HEK293 (cell line): Measurements from ENCODE around the gene PTPRK.
A peak's percentile ranks its signal among the peaks of the same experiment; 100 is the strongest.

Experiments
- CTCF ChIA-PET: fragments of 350-600 bp; formaldehyde crosslinking; extraction: SDS; loops from one replicate; lab custom pipeline; 2021; ENCODE audit warnings: antibody characterized with exemption; lab: Yijun Ruan, JAX
- POLR2A ChIA-PET: fragments of 300-600 bp; formaldehyde crosslinking; extraction: SDS; loops from one replicate; lab custom pipeline; 2020; ENCODE audit warnings: antibody characterized with exemption, inconsistent platforms; lab: Yijun Ruan, JAX
- H3K27ac ChIP-seq: fragments of 200-500 bp; sonication (Bioruptor generic); 2 replicates; pipeline ENCODE4 v1.5.1; 2014; ENCODE audit warnings: low read depth, low read length, control low read depth, inconsistent platforms; ENCODE audit errors: extremely low read depth
- H3K36me3 ChIP-seq, 2 experiments: fragments of 200-500 bp in 1 of 2; sonication (Bioruptor generic) in 1 of 2; 1 replicate in 1 of 2; 2 replicates in 1 of 2; pipeline ENCODE4 v1.5.1; 2014 to 2017; ENCODE audit warnings: inconsistent platforms in 2 of 2, low read length in 2 of 2; ENCODE audit not compliant: control insufficient read depth in 2 of 2, insufficient read depth in 1 of 2
- H3K4me1 ChIP-seq: fragments of 200-500 bp; sonication (Bioruptor generic); 2 replicates; pipeline ENCODE4 v1.5.1; 2014; ENCODE audit warnings: mild to moderate bottlenecking, low read length, inconsistent platforms; ENCODE audit not compliant: control insufficient read depth, insufficient read depth
- H3K4me3 ChIP-seq: 2 replicates; pipeline ENCODE4 v1.5.1; 2011; ENCODE audit warnings: low read depth, mild to moderate bottlenecking, control low read depth, low read length, moderate library complexity
- H3K9me3 ChIP-seq: fragments of 200-500 bp; sonication (Bioruptor generic); 2 replicates; pipeline ENCODE4 v1.5.1; 2014; ENCODE audit warnings: low read depth, low read length, inconsistent platforms; ENCODE audit not compliant: control insufficient read depth, insufficient read depth
- KLF8 ChIP-seq: fragments of 450-650 bp; formaldehyde crosslinking; IDR thresholded peaks from 2 replicates; pipeline ENCODE4 v1.5.1; 2016; ENCODE audit warnings: missing biosample characterization, missing genetic modification characterization
- OSR2 ChIP-seq: fragments of 450-650 bp; formaldehyde crosslinking; IDR thresholded peaks from 2 replicates; pipeline ENCODE4 v1.5.1; 2016; ENCODE audit warnings: missing biosample characterization, missing genetic modification characterization
- PRDM1 ChIP-seq: fragments of 450-650 bp; formaldehyde crosslinking; IDR thresholded peaks from 2 replicates; pipeline ENCODE4; 2016; ENCODE audit warnings: missing biosample characterization, missing genetic modification characterization
- PRDM10 ChIP-seq: fragments of 450-650 bp; formaldehyde crosslinking; IDR thresholded peaks from 2 replicates; pipeline ENCODE4 v1.5.1; 2016; ENCODE audit warnings: missing biosample characterization, missing genetic modification characterization
- TRIM28 ChIP-seq: IDR thresholded peaks from 2 replicates; pipeline ENCODE4 v1.6.1; 2011; ENCODE audit warnings: low read length, control low read depth, borderline replicate concordance
- ZBTB17 ChIP-seq: fragments of 450-650 bp; formaldehyde crosslinking; IDR thresholded peaks from 2 replicates; pipeline ENCODE4 v1.5.1; 2016; ENCODE audit warnings: missing biosample characterization, missing genetic modification characterization
- ZBTB44 ChIP-seq: fragments of 450-650 bp; IDR thresholded peaks from 2 replicates; pipeline ENCODE4 v1.5.1; 2018; ENCODE audit warnings: missing biosample characterization, mild to moderate bottlenecking, missing genetic modification characterization
- ZBTB6 ChIP-seq: fragments of 450-650 bp; formaldehyde crosslinking; IDR thresholded peaks from 2 replicates; pipeline ENCODE4 v1.5.1; 2017; ENCODE audit warnings: missing biosample characterization, missing genetic modification characterization
- ZNF2 ChIP-seq: fragments of 450-650 bp; formaldehyde crosslinking; IDR thresholded peaks from 2 replicates; pipeline ENCODE4 v1.5.1; 2016; ENCODE audit warnings: missing biosample characterization, missing genetic modification characterization
- ZNF366 ChIP-seq: fragments of 450-650 bp; formaldehyde crosslinking; conservative IDR thresholded peaks from 2 replicates; pipeline ENCODE4 v1.5.1; 2016; ENCODE audit warnings: missing biosample characterization, missing genetic modification characterization
- ZNF449 ChIP-seq: fragments of 450-650 bp; formaldehyde crosslinking; IDR thresholded peaks from 2 replicates; pipeline ENCODE4 v1.5.1; 2017; ENCODE audit warnings: missing biosample characterization, mild to moderate bottlenecking, missing genetic modification characterization, moderate library complexity
- ZNF501 ChIP-seq: fragments of 450-650 bp; formaldehyde crosslinking; IDR thresholded peaks from 2 replicates; pipeline ENCODE4 v1.5.1; 2016; ENCODE audit warnings: missing biosample characterization, missing genetic modification characterization
- ZNF548 ChIP-seq: fragments of 450-650 bp; formaldehyde crosslinking; IDR thresholded peaks from 2 replicates; pipeline ENCODE4 v1.5.1; 2016; ENCODE audit warnings: missing biosample characterization, missing genetic modification characterization

PTPRK gene

GRCh38 chr6:128519132-128519930 lies 1.1 kb downstream of the PTPRK start (continued):
- TF ChIP-seq KLF8, result no peak
- TF ChIP-seq ZNF548 (tag by site-specific recombination), result no peak

- TF ChIP-seq ZBTB44 (tag by site-specific recombination), result peak; percentile 80
- TF ChIP-seq ZNF2 (tag by site-specific recombination), result 0 out of 2 replicates have a peak, but pooled peaks have one; percentile 20
- 0 out of 2 replicates have a peak, but pooled peaks have one; percentile 42 for TF ChIP-seq TRIM28
- TF ChIP-seq OSR2 (tag by site-specific recombination), result no peak
- TF ChIP-seq PRDM1 (tag by site-specific recombination), result peak; percentile 29; the same call in 1 of the 2 replicates
- TF ChIP-seq ZBTB6, result peak; percentile 73; the same call in 1 of the 2 replicates
- 0 out of 2 replicates have a peak, but pooled peaks have one; percentile 14 for TF ChIP-seq ZNF449
- no peak for TF ChIP-seq ZNF501 (tag by site-specific recombination)
- TF ChIP-seq PRDM10 (tag by site-specific recombination), result peak; percentile 49; the same call in 1 of the 2 replicates
- TF ChIP-seq ZNF366 (tag by site-specific recombination), result peak; percentile 61; the same call in 1 of the 2 replicates
- peak; percentile 20 for TF ChIP-seq ZBTB17 (tag by site-specific recombination)
- no peaks in the 10 kb centered on the region for H3K9me3 ChIP-seq
- H3K36me3 ChIP-seq, result no peaks in the 10 kb centered on the region
- peaks cover 28% of the 10 kb centered on the region for H3K4me1 ChIP-seq
- H3K4me3 ChIP-seq, result peak overlapping the region; percentile 76
- POLR2A ChIA-PET, result interaction anchor here (1.0 to 1.9 kb wide), 3 partner anchors 10 to 179 kb away, joined by 3 to 4 read pairs (median 3); no protein-coding TSS in a partner anchor
- CTCF ChIA-PET, result interaction anchor here (0.6 to 1.0 kb wide), 6 partner anchors 8 to 791 kb away, joined by 3 to 6 read pairs (median 3); no protein-coding TSS in a partner anchor
- peak overlapping the region; percentile 91; the same call in 1 of the 2 replicates for H3K27ac ChIP-seq
Observed at GRCh38 chr6:128518434-128519131, 1.8 kb downstream of the PTPRK start.
